OCI-M2 (cell line): Measurements from ENCODE around the gene AKIP1.
"Not testable (repeated sequence)": the region's sequence is repeated elsewhere in the genome, so short reads cannot be mapped to it uniquely, and the experiment has no call there.

Experiments used
- DNase-seq: peaks from one replicate; lab custom pipeline; 2025; ENCODE audit not compliant: unreplicated experiment; lab: John Stamatoyannopoulos, UW

Gene AKIP1

DNA sequence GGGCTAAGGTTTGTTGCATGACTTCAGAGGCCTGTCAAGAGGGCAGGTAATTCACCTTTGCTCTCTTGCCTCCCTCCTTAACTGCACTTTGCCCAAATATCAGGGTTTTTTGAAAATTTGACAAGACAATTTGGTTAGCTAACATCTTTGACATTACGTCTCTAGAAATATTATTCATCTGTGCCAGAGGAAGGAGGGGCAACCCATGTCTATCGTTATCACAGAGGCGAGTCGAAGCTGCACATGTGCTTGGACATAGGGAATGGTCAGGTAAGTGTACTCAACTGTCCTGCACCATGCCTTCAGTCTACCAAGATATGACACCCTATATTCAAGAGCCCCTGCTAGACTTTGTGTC, 3.7 kb downstream of the AKIP1 start:
- DNase-seq: no peak

DNA sequence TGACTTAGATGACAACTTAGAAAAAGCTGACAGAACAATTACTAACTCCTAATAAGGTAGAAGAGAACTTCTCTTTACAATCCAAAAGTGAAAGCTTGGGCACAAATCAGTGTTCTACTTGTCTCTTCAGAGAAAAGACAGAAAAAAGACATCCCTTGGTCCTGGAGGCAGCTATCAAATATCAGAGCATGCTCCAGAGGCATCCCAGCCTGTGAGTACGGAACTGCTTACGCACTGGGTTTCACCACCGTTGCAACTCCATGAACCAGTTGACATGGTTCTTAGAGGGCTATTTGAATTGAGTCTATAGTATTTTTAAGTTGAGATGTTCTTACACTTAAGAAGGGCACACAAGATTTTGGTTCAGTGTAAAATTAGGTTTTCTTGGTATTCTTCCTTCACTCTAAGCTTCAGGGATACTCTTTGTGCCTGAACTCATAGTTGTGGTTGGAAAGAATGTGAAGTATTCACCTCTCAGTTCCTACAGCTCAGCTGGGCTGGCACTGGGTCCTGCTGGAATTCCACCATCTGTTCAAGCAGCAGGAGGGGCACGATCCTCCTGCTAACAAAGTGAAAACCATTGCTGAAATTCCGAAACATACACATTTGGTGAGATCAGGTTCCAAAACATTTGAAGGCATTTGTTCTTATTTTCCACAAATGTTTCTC, 6.3 kb downstream of the AKIP1 start:
- DNase-seq: no peak

DNA sequence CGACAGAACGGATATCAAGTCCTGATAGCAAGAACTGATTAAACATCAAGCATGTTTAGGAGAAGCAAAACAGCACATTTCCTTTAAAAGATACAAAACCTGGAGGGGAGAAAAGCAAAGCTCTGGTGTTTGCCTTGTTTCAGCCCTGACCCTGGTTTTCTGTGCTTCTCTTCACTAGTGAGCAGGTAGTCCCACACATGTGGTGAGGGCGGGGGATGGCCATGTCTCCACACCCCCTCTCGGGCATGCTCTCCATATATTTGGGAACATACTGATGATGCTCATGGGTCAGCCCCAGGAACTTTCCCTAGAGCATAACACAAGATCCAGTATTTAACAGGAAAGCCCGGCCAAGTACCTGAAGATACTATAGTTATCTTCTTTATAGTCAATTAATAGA, 11.7 kb downstream of the AKIP1 start:
- no peak for DNase-seq

DNA sequence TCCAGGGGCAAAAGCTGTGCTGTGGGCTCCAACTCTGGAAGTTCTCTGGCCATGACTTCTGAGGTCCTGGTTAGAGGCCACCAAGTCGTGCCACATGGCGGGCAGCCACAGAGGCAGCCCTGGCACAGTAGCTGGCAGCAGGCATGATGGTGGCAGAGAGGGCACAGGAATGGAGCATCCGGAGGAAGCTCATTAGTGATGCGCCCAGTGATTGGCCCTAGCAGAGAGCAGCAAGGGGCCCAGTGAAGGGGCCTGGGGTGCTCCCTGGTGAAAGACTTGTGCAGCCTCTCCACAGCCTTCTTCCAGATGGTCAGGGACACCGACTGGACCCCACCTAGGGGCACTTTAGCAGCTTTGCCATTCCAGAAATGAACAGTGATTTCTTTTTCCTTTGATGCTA, 14.7 kb downstream of the AKIP1 start:
- no peak for DNase-seq

DNA sequence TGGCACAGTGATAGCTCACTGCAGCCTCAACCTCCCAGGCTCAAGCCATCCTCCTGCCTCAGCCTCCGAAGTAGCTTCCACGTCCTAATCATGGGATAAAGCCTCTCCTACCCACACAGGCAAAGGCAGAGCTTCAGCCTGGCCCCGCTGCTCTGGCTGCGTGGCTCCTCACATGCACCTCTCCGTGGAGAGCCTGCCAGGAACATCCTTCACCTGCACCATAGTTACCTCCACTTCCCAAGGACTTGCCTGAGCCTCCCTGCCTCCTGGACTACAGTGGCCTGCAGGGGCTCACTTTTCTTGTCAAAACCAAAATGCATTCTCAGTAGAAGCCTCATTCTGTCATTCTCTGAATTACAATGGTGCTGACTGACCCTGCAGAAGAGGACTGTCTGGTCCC, 15.2 kb downstream of the AKIP1 start:
- no peak for DNase-seq

DNA sequence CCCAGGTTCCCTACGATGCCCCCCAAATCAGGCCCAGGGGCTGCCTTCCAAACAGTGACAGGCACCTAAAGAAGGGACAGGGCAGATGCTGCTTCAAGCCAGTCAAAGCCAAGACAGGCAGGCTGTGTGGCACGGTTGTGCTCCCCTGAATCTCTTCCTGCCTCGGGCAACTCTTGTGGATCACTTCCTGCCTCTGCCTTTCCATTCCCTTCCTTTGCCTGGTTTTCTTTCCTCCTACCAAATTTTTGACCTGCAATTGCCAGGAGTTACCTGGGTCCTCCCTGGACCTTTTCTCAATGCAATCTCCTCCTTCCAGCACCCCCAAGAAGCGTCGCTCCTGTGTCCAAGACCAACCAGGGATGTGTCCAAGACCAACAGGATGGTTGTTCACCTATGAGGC, 16.2 kb downstream of the AKIP1 start:
- no peak for DNase-seq

DNA sequence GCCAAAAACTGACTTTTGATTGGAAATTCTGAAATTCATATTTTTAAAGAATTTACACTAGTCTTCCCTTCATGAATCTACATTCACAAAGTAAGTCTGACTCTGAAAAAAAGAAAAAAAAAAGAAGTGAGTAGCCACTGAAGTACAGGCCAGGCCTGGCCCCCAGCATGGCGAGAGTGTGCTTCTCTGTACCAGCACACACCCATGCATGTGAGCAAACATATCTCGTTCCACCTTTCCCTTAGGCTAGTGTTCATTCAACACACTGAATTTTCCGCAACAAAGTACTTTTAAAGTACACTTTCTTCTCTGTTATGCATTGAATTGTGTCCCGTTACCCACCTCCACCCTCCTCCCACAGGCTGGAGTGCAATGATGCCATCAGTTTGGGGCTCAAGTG, 17.2 kb downstream of the AKIP1 start:
- no peak for DNase-seq

DNA sequence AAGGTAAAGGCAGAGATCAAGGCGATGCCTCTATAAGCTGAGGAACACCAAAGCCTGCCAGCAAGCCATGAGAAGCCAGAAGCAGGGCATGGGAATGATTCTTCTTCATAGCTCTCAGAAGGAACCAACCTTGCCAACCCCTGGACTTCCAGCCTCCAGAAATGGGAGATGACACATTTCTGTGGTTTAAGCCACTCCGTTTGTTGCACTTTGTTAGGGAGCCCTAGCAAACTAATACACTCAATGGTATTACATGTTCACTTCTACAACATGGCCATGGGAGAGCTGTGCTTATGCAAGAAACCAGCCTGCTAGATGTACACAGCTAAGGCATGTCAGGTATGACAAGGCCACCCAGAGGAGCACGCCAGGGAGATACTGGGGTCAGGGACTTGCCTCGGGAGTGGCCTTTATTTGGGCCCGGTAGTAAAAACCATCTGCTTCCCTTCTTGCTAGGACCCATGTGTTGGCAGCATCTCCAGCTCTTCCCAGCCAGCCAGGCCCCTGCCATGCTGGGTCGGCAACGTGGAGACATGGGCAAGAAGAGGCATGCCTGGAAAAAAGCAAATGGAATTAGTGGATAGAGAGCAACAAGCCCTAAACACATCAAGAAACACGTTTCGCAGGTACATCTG, 18.1 kb downstream of the AKIP1 start:
- no peak for DNase-seq

DNA sequence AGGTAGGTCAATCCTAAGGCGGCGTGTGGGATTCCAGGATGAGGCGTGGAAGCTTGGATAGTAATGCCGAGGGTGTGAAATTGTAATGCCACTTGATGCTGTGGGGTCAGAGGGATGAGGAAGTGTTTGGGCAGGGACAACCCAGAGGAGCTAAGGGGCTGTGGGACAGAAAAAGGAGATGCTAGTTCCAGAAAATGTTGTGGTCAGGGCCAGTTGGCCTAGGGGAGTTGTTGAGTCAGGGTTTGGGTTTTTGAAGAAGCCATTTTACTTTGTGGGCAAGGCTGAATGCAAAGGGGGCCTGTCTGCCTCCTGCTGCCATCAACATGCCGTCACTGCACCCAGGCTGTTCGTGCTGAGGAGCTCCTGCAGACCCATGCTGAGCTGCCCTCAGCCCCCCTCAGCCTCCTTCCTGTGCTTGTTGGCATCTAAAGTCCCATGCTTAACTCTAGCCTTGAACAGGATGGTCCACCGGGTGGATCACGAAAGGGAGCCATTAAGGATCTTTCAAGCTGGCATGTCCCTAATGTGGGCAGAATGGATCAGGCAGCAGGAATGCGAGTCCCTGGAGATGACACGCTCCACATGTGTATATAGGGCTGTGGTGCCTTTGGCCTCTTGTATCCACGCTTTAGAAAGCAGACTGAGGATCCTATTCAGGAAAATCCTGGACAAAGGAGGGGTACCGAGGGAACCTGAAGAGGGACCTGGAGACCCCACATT, 19.6 kb downstream of the AKIP1 start:
- no peak for DNase-seq

DNA sequence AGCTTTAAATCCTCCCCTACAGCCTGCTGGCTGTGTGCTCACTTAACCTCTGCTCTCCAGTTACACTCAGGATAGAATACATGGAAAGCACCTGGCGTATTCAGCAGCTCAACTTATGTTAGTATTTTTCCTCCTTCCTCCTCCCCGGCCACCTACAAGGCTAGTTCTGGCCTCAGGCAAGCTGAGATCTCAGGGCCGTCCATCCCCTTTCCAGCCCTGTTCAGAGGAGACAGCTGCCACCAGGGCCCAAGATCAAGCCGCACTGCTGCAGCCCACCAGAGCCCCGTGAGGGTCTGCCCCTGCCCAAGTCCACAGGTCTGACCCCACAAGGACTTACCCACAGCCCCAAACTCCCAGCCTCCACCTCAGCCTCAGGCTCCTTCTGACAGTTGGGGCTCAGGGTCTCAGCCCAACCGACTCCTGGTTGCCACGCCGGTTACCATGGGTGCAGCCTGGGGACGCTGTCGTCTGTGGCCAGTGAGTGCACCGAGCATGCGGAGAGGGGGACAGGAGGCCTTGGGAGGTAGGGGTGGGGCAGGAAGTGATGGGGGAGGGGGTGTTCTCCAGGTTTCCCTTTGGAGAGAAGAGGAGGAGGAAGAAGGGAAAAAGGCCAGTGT, 21.7 kb downstream of the AKIP1 start, which contains the start of gene C11orf16:
C11orf16 (minus strand) TSS at position 384 of the 617 bp plus-strand sequence. CDS start 639 bp downstream, outside the sequence.
- DNase-seq: no peak

DNA sequence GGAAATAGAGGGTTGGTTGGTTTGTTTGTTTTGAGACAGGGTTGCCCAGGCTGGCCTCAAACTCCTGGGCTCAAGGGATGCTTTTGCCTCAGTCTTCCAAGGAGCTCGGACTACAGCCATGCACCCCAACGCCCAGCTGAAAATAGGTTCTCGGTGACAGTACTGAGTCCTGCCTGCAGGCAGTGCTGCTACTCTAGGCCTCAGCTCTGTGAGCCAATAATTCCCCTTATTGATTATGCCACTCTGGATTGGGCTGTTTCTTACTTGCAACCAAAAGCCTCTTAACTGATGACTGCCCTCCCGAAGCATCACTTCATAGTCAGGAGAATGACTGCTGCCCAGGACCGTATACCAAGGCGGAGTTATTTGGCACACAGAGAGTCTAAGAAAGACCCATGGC, 22.9 kb downstream of the AKIP1 start:
- DNase-seq: no peak

DNA sequence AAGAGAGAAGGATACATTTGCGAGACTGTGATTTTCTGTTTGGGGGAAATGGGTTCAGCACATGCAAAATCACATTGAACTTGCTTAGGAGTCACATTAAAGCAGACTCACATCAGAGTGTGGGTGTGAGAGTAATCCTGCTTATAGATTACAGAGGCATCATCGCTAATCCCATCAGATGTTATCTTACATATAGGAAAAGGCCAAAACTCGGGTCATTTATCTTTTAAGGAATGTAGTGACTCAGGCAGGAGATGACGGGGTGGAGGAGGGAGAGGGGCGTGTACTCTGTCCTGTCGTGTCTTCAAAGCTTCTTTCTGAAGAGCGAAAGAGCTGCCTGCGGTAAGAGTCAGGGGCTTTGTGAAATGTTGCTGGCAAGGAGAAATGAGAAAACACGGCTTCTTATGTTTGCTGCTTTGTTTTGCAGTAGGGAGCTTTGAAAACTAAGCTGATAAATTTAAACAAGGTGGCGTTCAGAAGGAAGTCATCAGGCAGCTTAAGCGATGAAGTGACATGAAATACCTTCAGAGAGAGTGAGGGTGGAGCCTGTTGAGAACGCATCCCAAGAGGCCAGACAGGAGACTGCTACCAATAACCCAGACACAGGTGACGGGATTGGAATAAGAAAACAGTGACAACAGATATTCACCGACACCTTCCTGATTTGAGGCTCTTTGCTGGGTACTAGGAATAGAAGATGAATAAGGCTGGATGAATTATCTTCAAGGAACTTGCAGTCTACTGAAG, 23.9 kb downstream of the AKIP1 start:
- DNase-seq: no peak

DNA sequence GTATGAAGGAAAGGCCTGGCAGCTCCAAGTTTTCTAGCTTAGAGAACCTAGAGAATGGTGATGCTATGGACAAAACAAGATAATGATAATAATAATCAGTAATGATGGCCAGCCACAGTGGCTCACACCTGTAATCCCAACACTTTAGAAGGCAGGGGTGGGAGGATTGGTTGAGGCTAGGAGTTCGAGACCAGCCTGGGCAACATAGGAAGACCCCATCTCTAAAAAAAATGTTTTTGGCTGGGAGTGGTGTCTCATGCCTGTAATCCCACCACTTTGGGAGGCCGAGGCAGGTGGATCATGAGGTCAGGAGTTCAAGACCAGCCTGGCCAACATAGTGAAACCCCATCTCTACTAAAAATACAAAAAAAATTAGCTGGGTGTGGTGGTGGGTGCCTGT, 24.8 kb downstream of the AKIP1 start:
- not testable (repeated sequence) for DNase-seq

DNA sequence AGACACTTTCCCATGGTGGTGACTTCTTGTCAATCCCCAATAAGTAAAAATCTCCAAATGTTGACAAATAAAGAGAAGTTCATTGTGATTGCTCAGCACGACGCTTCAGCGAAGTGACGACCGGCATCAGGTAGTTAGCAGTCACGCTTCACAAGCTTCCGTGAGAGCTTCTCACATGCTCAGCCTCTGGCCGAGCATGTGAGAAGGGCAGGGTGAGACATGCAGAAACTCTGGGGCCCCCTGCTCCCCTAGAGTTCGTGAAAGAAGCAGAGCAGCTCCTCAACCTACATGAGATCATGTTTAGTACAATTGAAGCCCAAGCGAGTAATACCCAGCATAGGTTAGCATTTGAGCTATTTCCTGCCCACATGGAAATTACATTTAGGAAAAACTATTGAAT, 26.2 kb downstream of the AKIP1 start:
- no peak for DNase-seq

DNA sequence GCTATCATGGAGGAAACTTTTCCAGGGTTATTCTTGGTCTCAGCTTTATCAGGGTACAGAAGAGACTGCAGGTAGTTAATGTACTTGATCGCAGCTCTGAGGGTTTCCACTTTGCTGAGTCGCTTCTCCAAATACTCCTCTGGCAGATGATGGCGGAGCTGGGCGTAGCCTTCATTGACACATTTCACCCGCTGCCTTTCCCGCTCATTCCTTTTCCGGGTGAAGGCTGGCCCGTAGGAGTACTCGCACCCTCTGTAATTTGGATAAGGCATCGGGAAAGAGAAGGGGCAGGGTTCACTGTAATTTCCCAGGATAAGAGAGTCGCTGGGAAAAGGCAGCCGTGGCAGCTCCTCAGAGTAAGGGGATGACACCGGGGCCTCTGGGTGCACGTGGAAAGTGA, 26.7 kb downstream of the AKIP1 start:
- DNase-seq: no peak

DNA sequence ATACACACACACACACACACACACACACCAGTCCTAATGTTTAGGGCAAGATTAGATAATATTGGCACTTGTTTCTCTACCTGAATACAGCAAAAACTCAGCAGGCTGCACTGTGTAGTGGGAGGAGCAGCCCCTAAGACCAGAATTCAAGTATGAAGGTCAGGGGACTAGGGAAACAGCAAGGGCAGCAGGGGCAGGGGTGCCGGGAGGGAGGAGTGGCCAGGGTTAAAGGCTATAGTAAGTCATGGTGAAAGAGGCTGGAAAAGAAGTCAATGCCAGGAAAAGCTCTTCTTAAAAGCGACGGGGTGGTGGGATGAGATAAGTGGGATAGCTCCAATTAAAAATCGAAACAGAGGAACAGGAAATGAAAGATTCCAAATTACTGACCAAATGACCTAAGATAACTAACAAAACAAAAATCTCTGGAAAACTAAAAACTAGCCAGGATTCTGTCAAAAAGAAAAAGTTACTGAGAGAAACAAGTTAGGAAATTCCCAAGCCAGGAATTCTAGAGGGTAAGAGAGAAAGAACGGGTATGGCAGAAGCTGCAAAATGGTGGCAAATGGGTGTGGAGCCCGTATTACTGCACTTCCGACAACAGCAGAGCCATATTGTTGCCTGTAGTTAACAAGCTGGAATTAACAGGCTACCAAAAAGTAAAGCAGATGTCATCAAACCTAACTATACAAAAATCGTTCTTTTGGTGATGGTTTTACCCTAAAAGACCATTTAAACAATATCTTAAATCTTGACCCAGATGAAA, 30.5 kb downstream of the AKIP1 start:
- no peak for DNase-seq

DNA sequence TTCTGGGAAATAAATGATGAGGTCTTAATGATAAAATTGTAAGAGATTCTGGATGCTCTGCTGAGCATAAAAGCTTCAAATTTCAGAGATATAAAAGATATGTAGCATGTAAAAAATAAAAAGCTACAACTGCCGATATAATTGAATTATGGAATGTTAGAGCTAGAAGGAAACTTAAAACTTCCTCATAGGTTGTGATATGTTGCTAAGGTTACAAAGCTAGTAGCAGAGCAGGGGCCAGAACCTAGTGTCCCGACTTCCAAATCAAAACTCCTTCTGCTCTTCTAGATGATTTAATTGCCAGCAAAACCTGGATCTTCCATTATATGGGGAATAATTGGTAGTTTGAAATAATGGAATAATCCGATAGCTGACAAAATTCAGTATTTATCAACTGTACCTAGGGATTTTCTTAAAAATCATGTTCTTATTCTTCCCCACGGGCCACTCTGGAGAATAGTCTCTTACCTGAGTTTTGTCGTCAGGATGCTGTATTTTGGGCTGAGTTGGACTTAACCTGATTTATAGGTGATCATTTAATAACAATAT, 31.6 kb downstream of the AKIP1 start, which contains the start of gene ASCL3:
ASCL3 (minus strand) TSS at position 499 of the 549 bp plus-strand sequence. CDS start 4,855 bp downstream, outside the sequence.
- DNase-seq: no peak

DNA sequence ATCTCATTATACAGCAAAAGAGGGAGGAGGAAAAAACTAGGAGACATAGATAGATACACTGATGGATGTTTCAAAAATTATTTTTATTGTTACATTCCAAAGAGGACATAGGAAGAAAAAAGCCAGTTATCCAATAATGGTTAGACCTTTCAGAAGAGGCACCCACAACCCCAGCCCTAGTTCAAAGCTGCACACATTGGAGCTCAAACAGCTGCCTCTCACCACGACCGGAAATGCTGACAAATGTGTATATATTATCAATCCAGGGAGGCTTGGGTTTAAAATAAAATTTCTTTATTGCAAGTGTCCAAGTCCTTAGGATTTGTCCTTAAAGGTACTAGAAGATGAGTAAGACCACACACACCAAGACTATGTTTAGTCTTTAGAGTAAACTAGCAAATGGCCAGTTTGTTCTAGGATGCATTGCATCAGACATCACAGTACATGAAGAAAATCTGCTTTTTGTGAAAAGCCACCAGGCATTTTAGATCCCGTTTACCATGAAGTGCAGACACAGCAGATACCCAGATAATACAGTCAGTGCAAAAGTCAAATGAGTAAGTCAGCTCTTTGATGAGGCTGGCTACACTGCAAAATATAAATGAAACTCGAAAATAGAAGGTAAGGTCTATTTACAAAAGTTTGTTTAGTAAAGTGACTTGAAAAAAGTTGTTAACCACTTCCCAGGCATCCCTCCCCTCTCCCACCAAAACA, 36.4 kb downstream of the AKIP1 start:
- no peak for DNase-seq

DNA sequence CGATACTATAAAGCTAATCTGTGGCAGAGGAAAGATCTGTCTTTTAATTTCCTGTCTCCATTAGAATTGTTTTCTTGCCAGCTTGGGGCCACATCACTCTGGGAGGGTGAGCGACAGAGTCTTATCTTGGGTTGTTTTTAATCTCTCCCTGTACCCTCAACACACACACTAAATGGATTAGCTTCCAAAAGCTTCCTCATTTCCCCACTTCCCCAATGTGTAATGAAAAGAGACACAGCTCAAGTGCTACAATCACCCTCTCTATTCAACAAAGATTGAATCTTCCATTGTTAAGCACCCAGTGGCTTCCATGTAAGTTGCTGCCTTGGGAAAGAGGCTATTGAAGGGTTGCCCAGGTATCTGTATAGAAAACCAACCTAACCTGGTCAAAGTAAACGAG, 37.9 kb downstream of the AKIP1 start:
- DNase-seq: no peak
